Measurements from ENCODE around the gene CEACAM3.

Gene CEACAM3

GRCh38 chr19:41843371-41843770 is 47.0 kb downstream of the CEACAM3 start:
- DNase-seq (ENCODE audit: low read depth), result no peak
- TF ChIP-seq POLR2A (IDR thresholded peaks at IDR 0.05; ENCODE audit: extremely low read depth, insufficient read length), result no peak
- no peak for TF ChIP-seq CTCF (IDR thresholded peaks at IDR 0.05; ENCODE audit: low read depth, low read length)
- TF ChIP-seq MAX (IDR thresholded peaks at IDR 0.05; ENCODE audit: low read depth, low read length), result no peak
- no peak for TF ChIP-seq MYC (IDR thresholded peaks at IDR 0.05; ENCODE audit: low read depth, low read length)
- H3K4me3 ChIP-seq (ENCODE audit: low read depth, low read length), result no peak overlapping the region

GRCh38 chr19:41844601-41845000 is 48.2 kb downstream of the CEACAM3 start, which contains the start of gene LYPD4:
Gene LYPD4, minus strand, starts transcription at chr19:41844683. Its CDS starts 5,398 bp downstream, at chr19:41839285.
- no peak within 1 kb of the TSS for H3K4me3 ChIP-seq (ENCODE audit: low read depth, low read length)
- TF ChIP-seq MAX (IDR thresholded peaks at IDR 0.05; ENCODE audit: low read depth, low read length) (no peak), POLR2A (IDR thresholded peaks at IDR 0.05; ENCODE audit: extremely low read depth, insufficient read length) (no peak), CTCF (IDR thresholded peaks at IDR 0.05; ENCODE audit: low read depth, low read length) (no peak), MYC (IDR thresholded peaks at IDR 0.05; ENCODE audit: low read depth, low read length) (no peak)
- no peak for DNase-seq (ENCODE audit: low read depth)

- TF ChIP-seq POLR2A (IDR thresholded peaks at IDR 0.05; ENCODE audit: extremely low read depth, insufficient read length), result no peak
- TF ChIP-seq MYC (IDR thresholded peaks at IDR 0.05; ENCODE audit: low read depth, low read length), result no peak
- TF ChIP-seq CTCF (IDR thresholded peaks at IDR 0.05; ENCODE audit: low read depth, low read length), result no peak
- no peak for TF ChIP-seq MAX (IDR thresholded peaks at IDR 0.05; ENCODE audit: low read depth, low read length)
- no peak for DNase-seq (ENCODE audit: low read depth)
Observed at GRCh38 chr19:41845001-41845050, 48.4 kb downstream of the CEACAM3 start, which contains the start of gene DMRTC2. Gene DMRTC2, plus strand, starts transcription at chr19:41845042. Its CDS starts 2,387 bp downstream, at chr19:41847429.

GRCh38 chr19:41845051-41845590 is 48.7 kb downstream of the CEACAM3 start:
- H3K4me3 ChIP-seq (ENCODE audit: low read depth, low read length), result no peak overlapping the region
- no peak for TF ChIP-seq CTCF (IDR thresholded peaks at IDR 0.05; ENCODE audit: low read depth, low read length)
- TF ChIP-seq MYC (IDR thresholded peaks at IDR 0.05; ENCODE audit: low read depth, low read length), result no peak
- no peak for TF ChIP-seq POLR2A (IDR thresholded peaks at IDR 0.05; ENCODE audit: extremely low read depth, insufficient read length)
- TF ChIP-seq MAX (IDR thresholded peaks at IDR 0.05; ENCODE audit: low read depth, low read length), result no peak
- no peak for DNase-seq (ENCODE audit: low read depth)

More at GRCh38 chr19:41845001-41845050, 48.4 kb downstream of the CEACAM3 start, which contains the start of gene DMRTC2:
- H3K4me3 ChIP-seq (ENCODE audit: low read depth, low read length), result no peak within 1 kb of the TSS

GRCh38 chr19:41847351-41848105 is 51.1 kb downstream of the CEACAM3 start:
- no peak overlapping the region for H3K4me3 ChIP-seq (ENCODE audit: low read depth, low read length)
- DNase-seq (ENCODE audit: low read depth), result no peak
- TF ChIP-seq MYC (IDR thresholded peaks at IDR 0.05; ENCODE audit: low read depth, low read length) (no peak), MAX (IDR thresholded peaks at IDR 0.05; ENCODE audit: low read depth, low read length) (no peak), CTCF (IDR thresholded peaks at IDR 0.05; ENCODE audit: low read depth, low read length) (no peak), POLR2A (IDR thresholded peaks at IDR 0.05; ENCODE audit: extremely low read depth, insufficient read length) (no peak)
